PC-3 (cell line): ENCODE measurements around the gene CENPB. TPM values are rescaled to one million over a fixed set of nuclear protein-coding genes. Genes with fewer than 3 reads are reported as not detected.

Experiments
- ATAC-seq: fragments of 200-7000 bp; cut with Tn5 transposase; 2 replicates; pipeline ENCODE4 v1.9.1; 2020; ENCODE audit warnings: mild to moderate bottlenecking, moderate library complexity
- BruUV-seq: library from RNA; stranded (reverse); fragments of 400-500 nt; replicated peaks from 2 replicates; lab custom pipeline; 2021; lab: Mats Ljungman, UMichigan
- CTCF ChIA-PET: fragments of 300-600 bp; sonication (Branson Sonifier 250); formaldehyde crosslinking; loops from one replicate; lab custom pipeline; 2022; ENCODE audit warnings: antibody characterized with exemption; lab: Charles Lee
- POLR2A ChIA-PET: fragments of 300-600 bp; sonication (Branson Sonifier 250); formaldehyde crosslinking; loops from one replicate; lab custom pipeline; 2022; ENCODE audit warnings: antibody characterized with exemption; ENCODE audit not compliant: unreplicated experiment; lab: Charles Lee
- DNase-seq: peaks from one replicate; pipeline ENCODE4 v3.0.0-alpha.2; 2015
- H2AFZ ChIP-seq: fragments of 300-600 bp; sonication (generic); 2 replicates; pipeline ENCODE4 v1.6.0; 2016; ENCODE audit warnings: antibody characterized with exemption, low read length
- H3F3A ChIP-seq: fragments of 300-600 bp; sonication (generic); one replicate; pipeline ENCODE4 v1.6.0; 2017; ENCODE audit warnings: antibody characterized with exemption, low read length, control low read depth, mild to moderate bottlenecking; ENCODE audit not compliant: unreplicated experiment
- H3K27ac ChIP-seq: fragments of 300-600 bp; sonication (generic); 2 replicates; pipeline ENCODE4 v1.5.1; 2016; ENCODE audit warnings: mild to moderate bottlenecking, low read length
- H3K27me3 ChIP-seq: fragments of 300-600 bp; sonication (generic); 2 replicates; pipeline ENCODE4 v1.6.1; 2016; ENCODE audit warnings: low read length, mixed read lengths
- H3K36me3 ChIP-seq: fragments of 300-600 bp; sonication (generic); 2 replicates; pipeline ENCODE4 v1.6.1; 2016; ENCODE audit warnings: low read depth, mixed run types, low read length, mixed read lengths
- H3K4me1 ChIP-seq: fragments of 300-600 bp; sonication (generic); 2 replicates; pipeline ENCODE4 v1.5.1; 2016; ENCODE audit warnings: low read length; ENCODE audit not compliant: insufficient read depth
- H3K4me2 ChIP-seq: fragments of 300-600 bp; sonication (generic); 2 replicates; pipeline ENCODE4 v1.6.0; 2016; ENCODE audit warnings: low read length
- H3K4me3 ChIP-seq: fragments of 300-600 bp; sonication (generic); 2 replicates; pipeline ENCODE4 v1.5.1; 2016; ENCODE audit warnings: mild to moderate bottlenecking, low read length, mixed read lengths
- H3K79me2 ChIP-seq: fragments of 300-600 bp; sonication (generic); 2 replicates; pipeline ENCODE4 v1.6.1; 2017; ENCODE audit warnings: low read length, mixed read lengths
- H3K9ac ChIP-seq: fragments of 300-600 bp; sonication (generic); 2 replicates; pipeline ENCODE4 v1.6.0; 2016; ENCODE audit warnings: mild to moderate bottlenecking, low read length
- H3K9me2 ChIP-seq: fragments of 300-600 bp; sonication (generic); replicated peaks from 2 replicates; pipeline ENCODE4 v1.6.1; 2016; ENCODE audit warnings: mixed run types, low read length, mixed read lengths
- H3K9me3 ChIP-seq: fragments of 300-600 bp; sonication (generic); 2 replicates; pipeline ENCODE4 v1.6.1; 2016; ENCODE audit warnings: low read length, mixed read lengths
- H4K20me1 ChIP-seq: fragments of 300-600 bp; sonication (generic); 2 replicates; pipeline ENCODE4 v1.6.1; 2016; ENCODE audit warnings: low read length, mixed read lengths
- CTCF ChIP-seq: fragments of 300-600 bp; sonication (generic); conservative IDR thresholded peaks from 2 replicates; pipeline ENCODE4 v1.5.1; 2017; ENCODE audit warnings: antibody characterized with exemption, low read depth, mild to moderate bottlenecking, low read length
- EZH2 ChIP-seq: fragments of 300-600 bp; sonication (generic); IDR thresholded peaks from one replicate; pipeline ENCODE4 v1.6.1; 2017; ENCODE audit warnings: antibody characterized with exemption, mild to moderate bottlenecking, low read length; ENCODE audit not compliant: unreplicated experiment
- EZH2phosphoT487 ChIP-seq: fragments of 300-600 bp; sonication (generic); IDR thresholded peaks from 2 replicates; pipeline ENCODE4 v1.6.1; 2018; ENCODE audit warnings: mild to moderate bottlenecking, antibody characterized with exemption, low read length, borderline replicate concordance
- intact Hi-C: fragments of 100-400 bp; cut with micrococcal nuclease; formaldehyde crosslinking; loops from 2 replicates; pipeline ENCODE4 v1.9.0; 2023
- total RNA-seq: library from RNA; depleted of rRNA; stranded (reverse); fragments of >200 nt; gene quantifications from 2 replicates; pipeline ENCODE4 v1.2.3, GENCODE V29; 2014

Gene CENPB
- total RNA-seq, 1 experiment from 2014 or later = 213 TPM

DNA sequence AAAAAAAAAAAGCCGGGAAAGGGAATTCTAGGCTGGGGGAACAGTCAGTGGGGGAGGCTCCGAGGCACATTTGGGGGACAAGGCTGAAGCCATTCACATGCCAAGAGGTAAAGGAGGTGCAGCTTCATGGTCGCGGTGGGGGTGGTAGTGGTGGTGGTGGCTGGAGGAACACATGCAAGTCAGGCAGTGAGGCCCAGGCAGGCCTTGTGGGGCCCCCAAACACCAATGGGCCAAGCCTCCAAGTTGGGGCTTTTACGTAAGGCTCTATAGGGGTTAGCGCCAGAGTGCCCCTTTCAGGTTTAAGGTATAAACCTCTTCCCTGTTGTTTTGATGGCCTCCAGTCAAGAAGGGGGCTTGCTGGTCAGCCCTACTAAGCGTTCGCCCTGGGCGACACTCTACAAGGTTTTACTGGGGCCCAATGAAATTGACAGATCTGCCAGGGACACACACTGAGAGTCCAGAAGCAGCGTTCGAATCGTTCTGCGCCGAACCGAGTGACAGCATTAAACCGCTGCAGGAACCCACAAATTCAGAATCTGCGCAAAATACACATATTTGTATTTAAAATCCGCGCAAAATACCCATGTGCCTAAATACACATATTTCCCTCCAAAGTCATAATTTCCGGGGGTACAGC is 33.0 kb upstream of the CENPB start:
- peaks cover 22% of the 10 kb centered on the region for H3K79me2 ChIP-seq
- intact Hi-C loops = loop anchor here (1.0 to 2.0 kb wide), 5 partner anchors 8 to 35 kb away; partner anchors contain the start of genes CDC25B and MAVS
- H3F3A ChIP-seq = no peaks in the 10 kb centered on the region
- peaks cover 27% of the 10 kb centered on the region for H3K4me1 ChIP-seq
- ATAC-seq (no peak), DNase-seq (no peak)
- H3K36me3 ChIP-seq = peaks cover 20% of the 10 kb centered on the region; the same call in 1 of the 2 replicates
- BruUV-seq = TSS peak; percentile 91
- ChIA-PET POLR2A (interaction anchor here (0.6 kb wide), 1 partner anchor 33 kb away, joined by 4 read pairs; the partner anchor contains the start of gene CENPB), CTCF (interaction anchor here (0.6 kb wide), 2 partner anchors 28 to 34 kb away, joined by 5 to 10 read pairs; no protein-coding TSS in a partner anchor)
- TF ChIP-seq CTCF (no peak), EZH2phosphoT487 (no peak), EZH2 (no peak)
- H3K9me2 ChIP-seq = no peaks in the 10 kb centered on the region
- H3K4me2 ChIP-seq = peak overlapping the region; percentile 92
- H3K27ac ChIP-seq = peak overlapping the region; percentile 94
- peak overlapping the region; percentile 95 for H3K9ac ChIP-seq
- H2AFZ ChIP-seq = peak overlapping the region; percentile 85
- H3K4me3 ChIP-seq = peak overlapping the region; percentile 85
- H4K20me1 ChIP-seq = no peaks in the 10 kb centered on the region
- no peaks in the 10 kb centered on the region for H3K9me3 ChIP-seq
- H3K27me3 ChIP-seq = no peaks in the 10 kb centered on the region

DNA sequence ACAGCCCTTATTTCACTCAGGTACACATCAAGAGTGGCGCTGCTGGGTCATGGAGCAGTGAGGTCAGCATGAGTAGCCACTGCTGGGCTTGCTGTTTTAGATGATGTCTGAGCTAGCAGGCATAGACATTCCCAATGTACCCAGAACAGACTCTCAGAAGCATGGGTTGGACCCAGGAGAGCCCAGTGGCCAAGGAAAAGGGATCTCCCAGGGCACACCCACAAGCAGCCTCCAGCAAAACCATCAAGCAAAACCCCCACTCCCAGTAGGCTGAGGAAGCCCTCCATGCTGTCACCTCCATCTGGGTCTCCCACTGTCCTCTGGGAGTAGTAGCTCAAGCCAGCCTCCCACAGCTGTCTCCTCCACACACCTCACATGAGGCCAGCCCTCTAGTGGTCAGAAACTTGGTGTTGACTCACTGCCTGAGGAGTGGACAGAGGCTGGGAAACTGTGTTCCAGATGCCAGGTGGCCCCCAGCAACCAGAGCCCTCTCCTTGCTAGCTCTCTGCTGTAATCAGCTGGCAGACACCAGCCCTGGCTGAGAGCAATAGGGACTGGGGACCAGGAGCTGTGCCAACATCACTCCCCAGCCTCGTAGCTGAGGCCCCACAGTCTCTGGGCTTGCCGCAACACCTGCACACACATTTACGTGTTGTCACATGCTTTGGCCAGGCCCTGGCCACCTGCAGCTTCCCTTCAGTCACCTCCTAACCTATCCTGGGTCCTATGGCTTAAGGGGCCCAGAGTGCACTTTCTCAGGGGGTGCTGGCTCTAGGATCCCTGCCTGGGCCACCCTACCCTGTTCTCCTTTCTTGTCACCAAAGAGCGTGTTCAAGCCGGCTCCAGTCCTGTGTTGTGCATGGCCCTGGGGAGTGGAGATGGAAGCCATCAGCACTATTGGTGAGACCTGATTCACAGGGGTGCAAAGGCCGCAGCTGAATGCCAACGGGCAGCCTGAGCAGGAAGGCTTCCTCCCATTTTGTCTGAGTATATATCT is 31.9 kb upstream of the CENPB start:
- Histone ChIP-seq H3K36me3 (peaks cover 11% of the 10 kb centered on the region; the same call in 1 of the 2 replicates), H4K20me1 (no peaks in the 10 kb centered on the region), H3F3A (no peaks in the 10 kb centered on the region), H3K9ac (no peak overlapping the region; the same call in 1 of the 2 replicates), H3K27ac (peak overlapping the region; percentile 41), H3K4me3 (no peak overlapping the region), H2AFZ (0 out of 2 replicates have a peak overlapping the region, but pooled peaks have one; percentile 21), H3K79me2 (peaks cover 22% of the 10 kb centered on the region), H3K9me3 (no peaks in the 10 kb centered on the region), H3K4me1 (peaks cover 29% of the 10 kb centered on the region), H3K9me2 (no peaks in the 10 kb centered on the region), H3K27me3 (no peaks in the 10 kb centered on the region), H3K4me2 (no peak overlapping the region)
- CTCF ChIA-PET = interaction anchor here (0.6 to 1.0 kb wide), 5 partner anchors 22 to 142 kb away, joined by 3 to 16 read pairs (median 4); partner anchors contain the start of genes CDC25B and CENPB
- POLR2A ChIA-PET = interaction anchor here (0.6 to 0.7 kb wide), 2 partner anchors 362 to 408 kb away, joined by 3 read pairs; no protein-coding TSS in a partner anchor
- DNase-seq = peak; percentile 93
- BruUV-seq = no TSS peak
- intact Hi-C loops = no loop called here
- TF ChIP-seq EZH2 (no peak), CTCF (peak; percentile 89), EZH2phosphoT487 (no peak)
- ATAC-seq = peak; percentile 70
